ENCODE results near the gene TRPT1.

DNA sequence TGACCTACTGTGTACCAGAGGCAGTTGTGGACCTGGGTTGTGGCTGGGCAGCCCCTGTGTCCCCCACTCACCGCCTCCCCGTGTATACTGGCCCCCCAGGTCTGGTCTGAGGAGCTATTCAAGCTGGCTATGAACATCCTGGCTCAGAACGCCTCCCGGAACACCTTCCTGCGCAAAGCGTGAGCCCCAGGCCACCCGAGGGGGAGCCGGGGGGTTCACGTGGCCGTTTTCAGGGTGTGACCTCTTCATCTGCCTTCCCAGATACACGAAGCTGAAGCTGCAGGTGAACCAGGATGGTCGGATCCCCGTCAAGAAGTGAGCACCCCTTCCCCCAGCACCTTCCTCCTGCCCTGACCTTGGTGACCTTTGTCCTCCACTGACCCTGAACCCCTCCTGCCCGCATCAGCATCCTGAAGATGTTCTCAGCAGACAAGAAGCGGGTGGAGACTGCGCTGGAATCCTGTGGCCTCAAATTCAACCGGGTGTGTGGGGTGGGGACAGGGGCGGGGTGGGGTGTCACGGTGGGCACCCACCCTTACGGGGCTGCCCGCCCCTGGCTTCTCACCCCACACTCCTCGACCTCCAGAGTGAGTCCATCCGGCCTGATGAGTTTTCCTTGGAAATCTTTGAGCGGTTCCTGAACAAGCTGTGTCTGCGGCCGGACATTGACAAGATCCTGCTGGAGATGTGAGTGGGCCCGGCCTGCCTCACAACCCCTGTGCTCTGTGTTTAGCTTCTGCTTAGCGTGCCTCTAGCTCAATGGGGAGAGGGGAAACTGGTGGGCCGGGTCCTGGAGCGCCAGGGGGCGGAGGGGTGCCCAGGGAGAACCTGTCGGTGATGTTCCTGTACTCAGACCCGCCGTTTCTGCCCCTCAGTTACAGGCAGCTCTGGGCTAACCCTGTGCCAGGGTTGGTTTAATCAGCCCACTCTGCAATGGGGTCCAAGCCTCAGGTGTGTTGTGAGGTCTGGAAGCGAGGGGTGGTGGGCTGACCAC lies 29.4 kb upstream of the TRPT1 start:
- TF ChIP-seq, protein P1, sequence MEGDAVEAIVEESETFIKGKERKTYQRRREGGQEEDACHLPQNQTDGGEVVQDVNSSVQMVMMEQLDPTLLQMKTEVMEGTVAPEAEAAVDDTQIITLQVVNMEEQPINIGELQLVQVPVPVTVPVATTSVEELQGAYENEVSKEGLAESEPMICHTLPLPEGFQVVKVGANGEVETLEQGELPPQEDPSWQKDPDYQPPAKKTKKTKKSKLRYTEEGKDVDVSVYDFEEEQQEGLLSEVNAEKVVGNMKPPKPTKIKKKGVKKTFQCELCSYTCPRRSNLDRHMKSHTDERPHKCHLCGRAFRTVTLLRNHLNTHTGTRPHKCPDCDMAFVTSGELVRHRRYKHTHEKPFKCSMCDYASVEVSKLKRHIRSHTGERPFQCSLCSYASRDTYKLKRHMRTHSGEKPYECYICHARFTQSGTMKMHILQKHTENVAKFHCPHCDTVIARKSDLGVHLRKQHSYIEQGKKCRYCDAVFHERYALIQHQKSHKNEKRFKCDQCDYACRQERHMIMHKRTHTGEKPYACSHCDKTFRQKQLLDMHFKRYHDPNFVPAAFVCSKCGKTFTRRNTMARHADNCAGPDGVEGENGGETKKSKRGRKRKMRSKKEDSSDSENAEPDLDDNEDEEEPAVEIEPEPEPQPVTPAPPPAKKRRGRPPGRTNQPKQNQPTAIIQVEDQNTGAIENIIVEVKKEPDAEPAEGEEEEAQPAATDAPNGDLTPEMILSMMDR (IDR thresholded peaks at IDR 0.05) = no peak
- TF ChIP-seq POLR2A (IDR thresholded peaks at IDR 0.05) = no peak

All from testis (tissue), 2 donors.